Fibroblast of lung (primary cell): Measurements from ENCODE around the gene SCYGR1. TPM values are rescaled to one million over a fixed set of nuclear protein-coding genes. Genes with fewer than 3 reads are reported as not detected.
"Not testable (repeated sequence)": the region's sequence is repeated elsewhere in the genome, so short reads cannot be mapped to it uniquely, and the experiment has no call there.

Source experiments
- DNase-seq, 2 donors: peaks; one replicate each; pipeline versions ENCODE4 v3.0.0 to v3.0.0-alpha.2; 2010; ENCODE audit warnings: low read depth in 2 of 2
- H2AFZ ChIP-seq: 2 replicates; pipeline ENCODE4 v1.5.1; 2012; ENCODE audit warnings: low read length, control low read depth, inconsistent platforms
- H3K27ac ChIP-seq: 2 replicates; pipeline ENCODE4 v1.5.1; 2011; ENCODE audit warnings: low read length, control low read depth; ENCODE audit not compliant: insufficient read depth
- H3K27me3 ChIP-seq: 2 replicates; pipeline ENCODE4 v1.5.1; 2011; ENCODE audit warnings: mild to moderate bottlenecking, low read length; ENCODE audit not compliant: control insufficient read depth, insufficient read depth
- H3K36me3 ChIP-seq: 2 replicates; pipeline ENCODE4 v1.5.1; 2011; ENCODE audit warnings: low read length; ENCODE audit not compliant: control insufficient read depth, insufficient read depth
- H3K4me1 ChIP-seq: 2 replicates; pipeline ENCODE4 v1.5.1; 2011; ENCODE audit warnings: low read length; ENCODE audit not compliant: control insufficient read depth, insufficient read depth; ENCODE audit errors: extremely low read depth
- H3K4me2 ChIP-seq: 2 replicates; pipeline ENCODE4 v1.5.1; 2011; ENCODE audit warnings: low read length, control low read depth; ENCODE audit not compliant: insufficient read depth; ENCODE audit errors: extremely low read depth
- H3K4me3 ChIP-seq, 4 experiments: fragments of 200-600 bp in 1 of 4; sonication (generic) in 1 of 4; replicated peaks in 1 of 4; 2 replicates each; pipeline ENCODE4 v1.5.1; 2011 to 2016; ENCODE audit warnings: low read length in 4 of 4, low read depth in 3 of 4, mild to moderate bottlenecking in 3 of 4, control low read depth in 2 of 4, inconsistent platforms in 1 of 4, mixed read lengths in 1 of 4; ENCODE audit not compliant: insufficient read depth in 1 of 4; ENCODE audit errors: control extremely low read depth in 1 of 4
- H3K79me2 ChIP-seq: 2 replicates; pipeline ENCODE4 v1.5.1; 2012; ENCODE audit warnings: mild to moderate bottlenecking, low read length, inconsistent platforms; ENCODE audit not compliant: control insufficient read depth, insufficient read depth
- H3K9ac ChIP-seq: 2 replicates; pipeline ENCODE4 v1.5.1; 2011; ENCODE audit warnings: mild to moderate bottlenecking, low read length, control low read depth; ENCODE audit not compliant: insufficient read depth
- H3K9me3 ChIP-seq: 2 replicates; pipeline ENCODE4 v1.5.1; 2012; ENCODE audit warnings: low read depth, low read length; ENCODE audit not compliant: control insufficient read depth, insufficient read depth
- H4K20me1 ChIP-seq: 2 replicates; pipeline ENCODE4 v1.5.1; 2011; ENCODE audit warnings: low read length; ENCODE audit not compliant: control insufficient read depth, insufficient read depth; ENCODE audit errors: extremely low read depth
- CTCF ChIP-seq, 2 donors: IDR thresholded peaks in 1 of 2; conservative IDR thresholded peaks in 1 of 2; 1 replicate in 1 of 2; 2 replicates in 1 of 2; pipeline ENCODE4 v1.5.1; 2011 to 2012; ENCODE audit warnings: low read length in 2 of 2, control low read depth in 1 of 2, inconsistent platforms in 1 of 2, low read depth in 1 of 2, mild to moderate bottlenecking in 1 of 2
- EZH2 ChIP-seq: IDR thresholded peaks from 2 replicates; pipeline ENCODE4 v1.5.1; 2012; ENCODE audit warnings: low read length, control low read depth, mild to moderate bottlenecking; ENCODE audit errors: missing control alignments
- polyA plus RNA-seq, 2 donors: library from polyadenylated mRNA; depleted of rRNA in 1 of 2; stranded (reverse) in 1 of 2; unstranded in 1 of 2; fragments of >200 nt; gene quantifications; 2 replicates each; pipeline ENCODE4 v1.2.1, GENCODE V29; 2011 to 2012; ENCODE audit warnings: missing spikeins in 1 of 2
- total RNA-seq: library from RNA; depleted of rRNA; stranded (reverse); fragments of >200 nt; gene quantifications from 2 replicates; pipeline ENCODE4 v1.2.1, GENCODE V29; 2014

The SCYGR1 gene
- total and polyA plus RNA-seq, 2 donors (not counting 1 experiment from before 2014, with no cell fraction given) = not detected

- H4K20me1 ChIP-seq = no peaks in the 10 kb centered on the region
- peak overlapping the region; percentile 11 for H3K4me2 ChIP-seq
- H3K4me3 ChIP-seq = no peak overlapping the region
- DNase-seq = peak; percentile 90 to 93
- peak overlapping the region; percentile 8 for H2AFZ ChIP-seq
- no peaks in the 10 kb centered on the region for H3K79me2 ChIP-seq
- H3K36me3 ChIP-seq = no peaks in the 10 kb centered on the region
- no peak for TF ChIP-seq CTCF (conservative IDR thresholded peaks at IDR 0.05 in 1 of 2, IDR thresholded peaks at IDR 0.05 in 1 of 2; ENCODE audit: low read depth in 1 of 2, low read length in 2 of 2)
- no peak for TF ChIP-seq EZH2
- H3K27ac ChIP-seq = peak overlapping the region; percentile 65
- no peak overlapping the region for H3K9ac ChIP-seq
- no peaks in the 10 kb centered on the region for H3K27me3 ChIP-seq
- peaks cover 19% of the 10 kb centered on the region for H3K4me1 ChIP-seq
- no peaks in the 10 kb centered on the region for H3K9me3 ChIP-seq
Observed at GRCh38 chr2:227366769-227367426, 20.9 kb downstream of the SCYGR1 start.

GRCh38 chr2:227365833-227366232 lies 21.9 kb downstream of the SCYGR1 start:
- Histone ChIP-seq H4K20me1 (no peaks in the 10 kb centered on the region), H2AFZ (peak overlapping the region; percentile 12), H3K9me3 (no peaks in the 10 kb centered on the region), H3K4me1 (peaks cover 16% of the 10 kb centered on the region), H3K27ac (no peak overlapping the region), H3K27me3 (no peaks in the 10 kb centered on the region), H3K9ac (no peak overlapping the region), H3K36me3 (no peaks in the 10 kb centered on the region), H3K4me3 (no peak overlapping the region), H3K79me2 (no peaks in the 10 kb centered on the region), H3K4me2 (peak overlapping the region; percentile 32)
- peak; percentile 14 to 42 for DNase-seq
- no peak for TF ChIP-seq CTCF (conservative IDR thresholded peaks at IDR 0.05 in 1 of 2, IDR thresholded peaks at IDR 0.05 in 1 of 2; ENCODE audit: low read depth in 1 of 2, low read length in 2 of 2)
- no peak for TF ChIP-seq EZH2

- H3K27ac ChIP-seq, H3K9ac ChIP-seq, H3K27me3 ChIP-seq, H3K79me2 ChIP-seq, H4K20me1 ChIP-seq, H3K4me3 ChIP-seq, H2AFZ ChIP-seq, H3K36me3 ChIP-seq, H3K9me3 ChIP-seq, H3K4me2 ChIP-seq: not testable (repeated sequence)
- peak in 1 of 2 donors; percentile 15 for DNase-seq
- H3K4me1 ChIP-seq = peaks cover 14% of the 10 kb centered on the region
Observed at GRCh38 chr2:227364585-227365263, 23.0 kb downstream of the SCYGR1 start.
